HepG2 (cell line): ENCODE results near the gene CDH8. TPM values are rescaled to one million over a fixed set of nuclear protein-coding genes. Genes with fewer than 3 reads are reported as not detected.

ENCODE experiments used
- ATAC-seq: fragments of 200-7000 bp; cut with Tn5 transposase; 3 replicates; pipeline ENCODE4 v1.9.1; 2020; ENCODE audit warnings: mild to moderate bottlenecking, moderate library complexity
- BruUV-seq: library from RNA; stranded (reverse); fragments of 400-500 nt; replicated peaks from 2 replicates; lab custom pipeline; 2021; lab: Mats Ljungman, UMichigan
- CTCF ChIA-PET: fragments of 300-600 bp; formaldehyde crosslinking; extraction: SDS; loops from one replicate; lab custom pipeline; 2021; ENCODE audit warnings: low total read pairs, inconsistent platforms, low intra/inter-chr PET ratio; lab: Yijun Ruan, JAX
- POLR2A ChIA-PET: fragments of 350-600 bp; sonication (Branson Sonifier 250); formaldehyde crosslinking; loops from one replicate; lab custom pipeline; 2020; ENCODE audit warnings: antibody characterized with exemption, inconsistent platforms; lab: Yijun Ruan, JAX
- DNase-seq: peaks from one replicate; pipeline ENCODE4 v3.0.0-alpha.2; 2015; ENCODE audit warnings: low spot score
- FAIRE-seq: peaks from 3 replicates; lab custom pipeline; 2011; peaks lifted over from hg19 to GRCh38; lab: Jason Lieb, UNC
- H2AFZ ChIP-seq: one replicate; pipeline ENCODE4 v1.6.1; 2011; ENCODE audit warnings: low read length, inconsistent platforms
- H3K27ac ChIP-seq: fragments of 300-600 bp; 3 replicates; pipeline ENCODE4 v1.8.0; 2011; ENCODE audit warnings: mixed run types, mild to moderate bottlenecking, mixed read lengths, low read length, inconsistent platforms; ENCODE audit not compliant: insufficient read depth; ENCODE audit errors: extremely low read length
- H3K27me3 ChIP-seq, 2 experiments: fragments of 200-600 bp in 1 of 2; 2 replicates in 1 of 2; 3 replicates in 1 of 2; pipeline versions ENCODE4 v1.6.0 to v1.8.0; 2011; ENCODE audit warnings: low read length in 2 of 2, mild to moderate bottlenecking in 2 of 2, moderate library complexity in 2 of 2, inconsistent platforms in 1 of 2; ENCODE audit not compliant: insufficient read depth in 2 of 2, control insufficient read depth in 1 of 2
- H3K36me3 ChIP-seq, 2 experiments: fragments of 200-600 bp in 1 of 2; replicated peaks in 1 of 2; 2 replicates in 1 of 2; 3 replicates in 1 of 2; pipeline versions ENCODE4 v1.5.1 to v1.8.0; 2011; ENCODE audit warnings: low read length in 2 of 2, inconsistent platforms in 1 of 2; ENCODE audit not compliant: insufficient read depth in 2 of 2, control insufficient read depth in 1 of 2
- H3K4me1 ChIP-seq: 2 replicates; pipeline ENCODE4 v1.5.1; 2012; ENCODE audit warnings: low read length, inconsistent platforms; ENCODE audit not compliant: insufficient read depth
- H3K4me2 ChIP-seq: 2 replicates; pipeline ENCODE4 v1.6.0; 2011; ENCODE audit warnings: low read depth, low read length, inconsistent platforms
- H3K4me3 ChIP-seq, 3 experiments: fragments of 200-600 bp in 1 of 3; sonication (generic), shearing (Covaris generic) in 1 of 3; replicated peaks in 1 of 3; 2 replicates each; pipeline ENCODE4 v1.5.1; 2011 to 2016; ENCODE audit warnings: low read length in 3 of 3, inconsistent platforms in 2 of 3, low read depth in 2 of 3, mild to moderate bottlenecking in 2 of 3, control low read depth in 1 of 3, mixed read lengths in 1 of 3; ENCODE audit not compliant: insufficient read depth in 1 of 3
- H3K79me2 ChIP-seq: one replicate; pipeline ENCODE4 v1.6.1; 2011; ENCODE audit warnings: low read length, inconsistent platforms; ENCODE audit not compliant: insufficient read depth
- H3K9ac ChIP-seq: 2 replicates; pipeline ENCODE4 v1.6.0; 2011; ENCODE audit warnings: mild to moderate bottlenecking, low read depth, low read length, inconsistent platforms; ENCODE audit not compliant: insufficient read depth
- H3K9me3 ChIP-seq: 2 replicates; pipeline ENCODE4 v1.5.1; 2012; ENCODE audit warnings: mild to moderate bottlenecking, low read length
- H4K20me1 ChIP-seq: 2 replicates; pipeline ENCODE4 v1.6.0; 2011; ENCODE audit warnings: inconsistent platforms, mild to moderate bottlenecking, low read length, moderate library complexity; ENCODE audit not compliant: insufficient read depth
- CREB1 ChIP-seq, 2 experiments: fragments of 450-650 bp in 1 of 2; IDR thresholded peaks; 2 replicates each; pipeline ENCODE4 v1.6.1; 2016 to 2017; ENCODE audit warnings: control low read depth in 1 of 2, mild to moderate bottlenecking in 1 of 2, missing compliant biosample characterization in 1 of 2, missing genetic modification characterization in 1 of 2
- MLLT10 ChIP-seq: sonication (generic); formaldehyde crosslinking; IDR thresholded peaks from 2 replicates; pipeline ENCODE4 v1.4.0; 2020; ENCODE audit warnings: missing genetic modification reagents
- PPARG ChIP-seq: conservative IDR thresholded peaks from 2 replicates; pipeline ENCODE4 v1.6.1; 2016; ENCODE audit warnings: missing biosample characterization, missing genetic modification reagents
- U2AF2 ChIP-seq: fragments of 200-400 bp; formaldehyde crosslinking; IDR thresholded peaks from 2 replicates; pipeline ENCODE4 v1.6.1; 2017; ENCODE audit warnings: low read depth, mild to moderate bottlenecking, low read length
- ZMAT3 ChIP-seq: sonication (generic); formaldehyde crosslinking; conservative IDR thresholded peaks from 2 replicates; pipeline ENCODE4 v1.7.0; 2021; ENCODE audit warnings: missing genetic modification reagents
- ZNF589 ChIP-seq: sonication (generic); formaldehyde crosslinking; conservative IDR thresholded peaks from 2 replicates; pipeline ENCODE4 v1.8.0; 2022; ENCODE audit warnings: mild to moderate bottlenecking, moderate library complexity, missing genetic modification reagents
- WGBS: methylation state at CpG from one replicate; pipeline ENCODE4 v1.1.6; 2017; ENCODE audit warnings: low lambda C conversion rate; 5-methylcytosine and 5-hydroxymethylcytosine counted together
- in situ Hi-C: cut with HindIII; loops from 2 replicates; pipeline ENCODE4 v1.10.0; 2017; ENCODE audit warnings: low pct_unique_long_range_greater_than_20kb; ENCODE audit not compliant: extremely low pct_ligation_motif_present
- intact Hi-C: fragments of 100-400 bp; cut with micrococcal nuclease; formaldehyde crosslinking; loops from one replicate; pipeline ENCODE4 v1.10.0; 2022; ENCODE audit not compliant: unreplicated experiment
- polyA plus RNA-seq, 8 experiments: library from polyadenylated mRNA; depleted of rRNA in 3 of 8; stranded (reverse) in 7 of 8; unstranded in 1 of 8; fragments of >200 nt; fragmentation: Illumina TruSeq in 4 of 8; extraction: Trizol in 4 of 8; gene quantifications; 2 replicates each; pipeline versions ENCODE4 v1.2.1 to v1.2.3, GENCODE V29; 2011 to 2016; ENCODE audit warnings: low read depth in 4 of 8, missing spikeins in 1 of 8, mixed read lengths in 1 of 8; ENCODE audit not compliant: insufficient read depth in 1 of 8
- total RNA-seq, 5 experiments: library from RNA; depleted of rRNA; stranded (reverse); fragments of >200 nt; fragmentation: Illumina TruSeq; extraction: Trizol; gene quantifications; 2 replicates each; pipeline ENCODE4 v1.2.3, GENCODE V29; 2016; ENCODE audit warnings: low read depth in 1 of 5
- TF ChIP-seq, protein P1 (sequence below): sonication (generic); formaldehyde crosslinking; IDR thresholded peaks from 2 replicates; pipeline ENCODE4 v1.4.0; 2020; ENCODE audit warnings: missing genetic modification reagents

The CDH8 gene
- total and polyA plus RNA-seq, 2 of the 13 experiments (the other 11 are each of a cell fraction or from before 2014, with no cell fraction given): not detected

DNA sequence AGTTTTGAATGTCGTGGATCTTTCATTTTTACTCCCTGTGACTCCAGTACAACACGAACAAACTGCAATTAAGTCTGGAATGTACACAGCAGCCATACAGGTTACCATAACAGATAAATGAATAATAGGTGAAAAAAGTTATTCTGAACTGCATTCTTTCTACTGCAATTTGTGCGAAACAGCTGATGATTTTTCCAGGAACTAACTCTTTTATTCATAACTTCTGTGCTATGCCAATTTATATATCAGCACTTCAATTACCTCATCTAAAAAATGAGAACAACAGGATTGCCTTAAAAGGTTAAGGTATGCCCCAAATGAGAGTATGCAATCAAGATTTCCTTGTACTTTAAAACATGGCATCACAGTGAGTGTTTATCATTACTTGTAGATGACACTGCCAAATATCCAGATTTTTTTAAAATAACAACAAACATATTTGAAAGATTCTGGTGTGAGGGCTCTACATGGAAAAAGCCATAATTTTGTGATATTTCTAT lies 238.9 kb downstream of the CDH8 start:
- H3K27me3 ChIP-seq: no peaks in the 10 kb centered on the region
- in situ Hi-C loops: loop anchor here (25.0 kb wide), 1 partner anchor 90 kb away; no protein-coding TSS in a partner anchor
- H4K20me1 ChIP-seq: no peaks in the 10 kb centered on the region
- ChIA-PET POLR2A (no interaction called here), CTCF (no interaction called here)
- BruUV-seq: no TSS peak
- ATAC-seq: no peak
- H3K27ac ChIP-seq: no peak overlapping the region
- no peaks in the 10 kb centered on the region for H3K36me3 ChIP-seq
- peaks cover 38% of the 10 kb centered on the region for H3K9me3 ChIP-seq
- H3K4me2 ChIP-seq: no peak overlapping the region
- no peaks in the 10 kb centered on the region for H3K79me2 ChIP-seq
- no peak for FAIRE-seq
- H3K4me1 ChIP-seq: no peaks in the 10 kb centered on the region
- TF ChIP-seq MLLT10 (CRISPR knock-in tag) (no peak), ZNF589 (CRISPR knock-in tag) (no peak), ZMAT3 (CRISPR knock-in tag) (no peak), U2AF2 (no peak), CREB1 (IDR thresholded peaks at IDR 0.05) (no peak), CREB1 (CRISPR knock-in tag; IDR thresholded peaks at IDR 0.05) (no peak), PPARG (CRISPR knock-in tag) (no peak)
- TF ChIP-seq, protein P1, sequence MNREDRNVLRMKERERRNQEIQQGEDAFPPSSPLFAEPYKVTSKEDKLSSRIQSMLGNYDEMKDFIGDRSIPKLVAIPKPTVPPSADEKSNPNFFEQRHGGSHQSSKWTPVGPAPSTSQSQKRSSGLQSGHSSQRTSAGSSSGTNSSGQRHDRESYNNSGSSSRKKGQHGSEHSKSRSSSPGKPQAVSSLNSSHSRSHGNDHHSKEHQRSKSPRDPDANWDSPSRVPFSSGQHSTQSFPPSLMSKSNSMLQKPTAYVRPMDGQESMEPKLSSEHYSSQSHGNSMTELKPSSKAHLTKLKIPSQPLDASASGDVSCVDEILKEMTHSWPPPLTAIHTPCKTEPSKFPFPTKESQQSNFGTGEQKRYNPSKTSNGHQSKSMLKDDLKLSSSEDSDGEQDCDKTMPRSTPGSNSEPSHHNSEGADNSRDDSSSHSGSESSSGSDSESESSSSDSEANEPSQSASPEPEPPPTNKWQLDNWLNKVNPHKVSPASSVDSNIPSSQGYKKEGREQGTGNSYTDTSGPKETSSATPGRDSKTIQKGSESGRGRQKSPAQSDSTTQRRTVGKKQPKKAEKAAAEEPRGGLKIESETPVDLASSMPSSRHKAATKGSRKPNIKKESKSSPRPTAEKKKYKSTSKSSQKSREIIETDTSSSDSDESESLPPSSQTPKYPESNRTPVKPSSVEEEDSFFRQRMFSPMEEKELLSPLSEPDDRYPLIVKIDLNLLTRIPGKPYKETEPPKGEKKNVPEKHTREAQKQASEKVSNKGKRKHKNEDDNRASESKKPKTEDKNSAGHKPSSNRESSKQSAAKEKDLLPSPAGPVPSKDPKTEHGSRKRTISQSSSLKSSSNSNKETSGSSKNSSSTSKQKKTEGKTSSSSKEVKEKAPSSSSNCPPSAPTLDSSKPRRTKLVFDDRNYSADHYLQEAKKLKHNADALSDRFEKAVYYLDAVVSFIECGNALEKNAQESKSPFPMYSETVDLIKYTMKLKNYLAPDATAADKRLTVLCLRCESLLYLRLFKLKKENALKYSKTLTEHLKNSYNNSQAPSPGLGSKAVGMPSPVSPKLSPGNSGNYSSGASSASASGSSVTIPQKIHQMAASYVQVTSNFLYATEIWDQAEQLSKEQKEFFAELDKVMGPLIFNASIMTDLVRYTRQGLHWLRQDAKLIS: no peak
- no peak for DNase-seq
- whole genome bisulfite sequencing: 1% methylated on average over 3 of the region's 3 CpGs
- intact Hi-C loops: no loop called here
- no peak overlapping the region for H2AFZ ChIP-seq
- H3K9ac ChIP-seq: no peak overlapping the region
- H3K4me3 ChIP-seq: no peak overlapping the region
